K562 treated with DMSO at 1 percent for 4 hours (cell line): ENCODE results near the gene ACTMAP. TPM values are rescaled to one million over a fixed set of nuclear protein-coding genes. Genes with fewer than 3 reads are reported as not detected.

Experiments used
- total RNA-seq: library from RNA; unstranded; fragments of 300-600 nt; gene quantifications from 2 replicates; pipeline ENCODE4 v1.2.3, GENCODE V29; 2022; ENCODE audit not compliant: insufficient read depth

ACTMAP gene, protein sequence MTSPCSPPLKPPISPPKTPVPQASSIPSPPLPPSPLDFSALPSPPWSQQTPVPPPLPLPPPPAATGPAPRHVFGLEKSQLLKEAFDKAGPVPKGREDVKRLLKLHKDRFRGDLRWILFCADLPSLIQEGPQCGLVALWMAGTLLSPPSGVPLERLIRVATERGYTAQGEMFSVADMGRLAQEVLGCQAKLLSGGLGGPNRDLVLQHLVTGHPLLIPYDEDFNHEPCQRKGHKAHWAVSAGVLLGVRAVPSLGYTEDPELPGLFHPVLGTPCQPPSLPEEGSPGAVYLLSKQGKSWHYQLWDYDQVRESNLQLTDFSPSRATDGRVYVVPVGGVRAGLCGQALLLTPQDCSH
- total RNA-seq: 9.3 and 13.2 TPM in 2 replicates

DNA sequence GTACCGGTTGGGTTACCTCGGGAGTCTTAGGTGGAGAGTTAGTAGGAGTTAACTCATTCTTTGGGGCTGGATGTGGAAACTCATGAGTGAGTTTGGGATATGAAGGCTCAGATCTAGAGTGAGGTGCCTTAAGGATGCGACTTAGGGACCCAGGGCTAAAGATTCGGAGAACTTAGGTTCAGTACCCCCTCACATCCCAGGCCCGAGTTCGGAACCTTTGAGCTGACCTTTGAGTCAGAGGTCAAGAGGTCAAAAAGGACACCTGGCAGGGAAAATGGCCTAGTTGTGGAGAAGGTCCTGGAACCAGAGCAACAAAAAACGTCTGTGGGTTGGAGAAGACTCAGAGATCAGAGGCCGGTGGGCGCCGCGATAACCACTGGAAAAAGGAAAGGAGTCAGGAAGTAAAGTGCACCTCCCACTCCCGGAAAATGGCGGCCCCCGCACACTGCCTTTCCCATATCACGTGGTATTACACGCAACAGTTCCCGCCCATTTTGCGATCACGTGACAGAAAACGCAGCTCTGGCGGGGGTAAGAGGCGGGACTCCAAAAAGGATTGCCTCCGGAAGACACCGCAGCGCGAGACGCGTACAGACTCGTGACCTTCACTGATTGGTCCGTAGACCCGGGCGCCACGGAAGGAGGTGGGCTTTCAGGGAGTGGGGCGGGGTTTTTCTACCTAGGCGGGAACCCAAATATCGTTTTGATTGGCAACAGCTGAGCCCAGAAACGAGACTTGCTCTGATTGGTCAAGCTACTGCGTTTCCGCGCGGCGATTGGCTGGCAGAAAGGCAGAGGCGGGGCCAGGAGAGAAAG is at the start of gene ACTMAP:
Gene ACTMAP (minus strand): TSS at position 420 of the 816 bp plus-strand sequence. CDS start 674 bp downstream, outside the sequence.

GRCh38 chr19:40798683-40799557 is 48.6 kb upstream of the ACTMAP start, which contains the start of gene EGLN2:
Gene EGLN2 (plus strand): TSS chr19:40799191. CDS start chr19:40800573, 1,382 bp downstream.

GRCh38 chr19:40777937-40778705 is 27.8 kb upstream of the ACTMAP start, which contains the start of gene RAB4B:
Gene RAB4B (plus strand): TSS chr19:40778247. CDS start chr19:40778376, 129 bp downstream.

GRCh38 chr19:40774916-40775631 is 24.8 kb upstream of the ACTMAP start, which contains the start of gene MIA:
Gene MIA (plus strand): TSS chr19:40775521. CDS start chr19:40775543, 22 bp downstream.

DNA sequence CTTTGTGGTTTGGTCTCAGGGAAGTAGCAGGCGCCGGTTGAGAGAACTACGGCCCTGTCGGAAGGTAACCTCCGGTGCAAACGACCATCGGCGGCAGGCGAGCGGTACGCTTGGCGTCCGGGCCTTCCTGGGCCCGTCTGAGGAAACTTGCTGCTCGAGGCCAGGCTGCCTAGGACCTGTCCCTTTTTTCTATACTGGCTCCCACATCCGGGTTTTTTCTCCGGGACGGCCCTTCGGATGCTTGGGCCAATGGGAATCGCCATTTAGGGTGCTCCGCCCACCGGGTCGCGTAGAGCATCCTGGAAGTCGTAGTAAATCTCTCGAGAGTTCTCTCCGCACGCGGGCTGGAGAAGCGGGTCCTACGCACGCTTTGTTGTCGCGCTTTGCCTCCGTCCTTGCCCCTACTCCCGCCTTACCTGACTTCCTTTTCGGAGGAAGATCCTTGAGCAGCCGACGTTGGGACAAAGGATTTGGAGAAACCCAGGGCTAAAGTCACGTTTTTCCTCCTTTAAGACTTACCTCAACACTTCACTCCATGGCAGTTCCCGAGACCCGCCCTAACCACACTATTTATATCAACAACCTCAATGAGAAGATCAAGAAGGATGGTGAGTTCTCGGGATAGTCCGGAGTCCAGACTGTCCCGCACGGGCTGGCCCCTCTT is 729 bp upstream of the ACTMAP start, which contains the start of gene SNRPA:
Gene SNRPA (plus strand): TSS at position 330 of the 664 bp plus-strand sequence. CDS start 206 bp downstream, at position 536.

DNA sequence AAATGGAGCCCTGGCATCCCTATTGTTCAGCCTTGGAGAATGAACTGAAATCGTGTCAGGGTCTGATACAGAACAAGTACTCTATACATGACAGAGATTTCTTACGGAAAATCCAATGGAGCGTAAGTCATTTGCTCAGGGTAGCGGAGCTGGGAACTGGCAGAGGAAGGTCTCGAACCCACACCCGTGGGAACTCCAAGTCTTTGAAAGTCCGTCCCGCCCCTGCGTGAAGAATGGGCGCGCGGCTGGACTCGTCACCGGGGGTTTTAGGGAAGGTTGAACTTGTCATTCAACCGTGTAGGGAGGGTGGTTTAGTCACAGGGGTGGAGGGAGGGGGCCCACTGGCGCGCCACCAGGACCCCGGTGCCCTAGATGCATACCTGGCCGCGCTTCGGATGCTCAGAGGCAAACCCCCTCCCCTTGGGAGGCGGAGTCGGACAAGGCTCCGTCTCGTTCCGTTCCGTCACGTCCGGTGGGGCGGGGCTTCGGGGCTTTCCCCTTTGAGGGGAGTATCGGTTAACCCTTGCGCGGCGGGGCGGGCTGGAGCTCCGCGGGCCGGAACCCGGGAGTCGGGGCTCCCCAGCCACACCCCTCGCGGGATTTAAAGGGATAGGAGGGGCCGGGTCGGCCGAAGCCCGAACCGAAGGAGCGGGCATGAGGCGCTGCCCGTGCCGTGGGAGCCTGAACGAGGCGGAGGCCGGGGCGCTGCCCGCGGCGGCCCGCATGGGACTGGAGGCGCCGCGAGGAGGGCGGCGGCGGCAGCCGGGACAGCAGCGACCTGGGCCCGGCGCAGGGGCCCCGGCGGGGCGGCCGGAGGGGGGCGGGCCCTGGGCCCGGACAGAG is 33.6 kb downstream of the ACTMAP start, which contains the start of the genes COQ8B and ITPKC:
Gene COQ8B (minus strand): TSS at position 405 of the 843 bp plus-strand sequence. CDS start 2,254 bp downstream, outside the sequence.
Gene ITPKC (plus strand): TSS at position 631 of the 843 bp plus-strand sequence. CDS start 24 bp downstream, at position 655.

Other genes starting within 250 kb of the ACTMAP start
- 97.0 and 111 TPM in 2 replicates for gene SHKBP1, start 173.6 kb downstream of the ACTMAP start, total RNA-seq
- gene LTBP4, start 149.1 kb downstream of the ACTMAP start, total RNA-seq: 179 and 282 TPM in 2 replicates
- gene NUMBL, start 59.8 kb downstream of the ACTMAP start, total RNA-seq: 24.5 TPM in 2 replicates
- gene COQ8B, start 33.6 kb downstream of the ACTMAP start, total RNA-seq: 14.3 and 21.5 TPM in 2 replicates
- gene ITPKC, start 33.4 kb downstream of the ACTMAP start, total RNA-seq: 13.7 and 15.3 TPM in 2 replicates
- gene SNRPA, start 726 bp upstream of the ACTMAP start, total RNA-seq: 100 and 116 TPM in 2 replicates
- gene MIA, start 25.0 kb upstream of the ACTMAP start, total RNA-seq: not detected in 2 replicates
- 26.9 and 33.3 TPM in 2 replicates for gene RAB4B, start 27.8 kb upstream of the ACTMAP start, total RNA-seq
- 107 and 114 TPM in 2 replicates for gene EGLN2, start 48.7 kb upstream of the ACTMAP start, total RNA-seq
- gene CYP2A6, start 100.0 kb upstream of the ACTMAP start, total RNA-seq: not detected in 2 replicates
- gene CYP2A7, start 131.8 kb upstream of the ACTMAP start, total RNA-seq: not detected in 2 replicates
- gene CYP2B6, start 240.8 kb upstream of the ACTMAP start, total RNA-seq: not detected in 2 replicates